Gastroesophageal sphincter (tissue), 4 donors: Measurements from ENCODE around the gene SF3B5. TPM values are rescaled to one million over a fixed set of nuclear protein-coding genes. Genes with fewer than 3 reads are reported as not detected.

Source experiments
- ATAC-seq: fragments of 150-250 bp; one replicate; pipeline ENCODE4 v1.9.1; 2016; ENCODE audit warnings: mild to moderate bottlenecking, moderate library complexity
- H3K27ac ChIP-seq, 4 donors: fragments of 200-600 bp; sonication (generic) in 3 of 4; 1 replicate in 3 of 4; 2 replicates in 1 of 4; pipeline ENCODE4 v1.5.1; 2016 to 2019
- H3K27me3 ChIP-seq: fragments of 200-600 bp; sonication (generic); one replicate; pipeline ENCODE4 v1.5.1; 2019
- H3K36me3 ChIP-seq, 2 donors: fragments of 200-600 bp; sonication (generic); one replicate each; pipeline ENCODE4 v1.5.1; 2019; ENCODE audit warnings: control low read depth in 1 of 2
- H3K4me1 ChIP-seq, 3 donors: fragments of 200-600 bp; sonication (generic); 1 replicate in 2 of 3; 2 replicates in 1 of 3; pipeline ENCODE4 v1.5.1; 2016 to 2019; ENCODE audit warnings: control low read depth in 2 of 3
- H3K4me3 ChIP-seq, 2 donors: fragments of 200-600 bp; sonication (generic); one replicate each; pipeline ENCODE4 v1.5.1; 2019; ENCODE audit warnings: mild to moderate bottlenecking in 1 of 2, moderate library complexity in 1 of 2
- H3K9me3 ChIP-seq, 3 donors: fragments of 200-600 bp; sonication (generic); one replicate each; pipeline ENCODE4 v1.5.1; 2017 to 2019; ENCODE audit warnings: control low read depth in 2 of 3
- EP300 ChIP-seq: sonication (generic); formaldehyde crosslinking; IDR thresholded peaks from one replicate; pipeline ENCODE4 v1.6.1; 2017; ENCODE audit warnings: antibody characterized with exemption, mild to moderate bottlenecking
- POLR2A ChIP-seq, 2 donors: fragments of 450-650 bp; IDR thresholded peaks; one replicate each; pipeline ENCODE4 v1.6.1; 2017; ENCODE audit warnings: antibody characterized with exemption in 2 of 2, mild to moderate bottlenecking in 2 of 2, moderate library complexity in 1 of 2
- POLR2AphosphoS5 ChIP-seq: sonication (generic); formaldehyde crosslinking; IDR thresholded peaks from one replicate; pipeline ENCODE4 v1.6.1; 2017; ENCODE audit warnings: antibody characterized with exemption
- WGBS, 2 donors: methylation state at CpG; one replicate each; pipeline ENCODE4 v1.1.5; 2018; ENCODE audit warnings: low coverage in 1 of 2; 5-methylcytosine and 5-hydroxymethylcytosine counted together
- total RNA-seq, 4 donors: library from RNA; depleted of rRNA; stranded (reverse); fragments of >200 nt; gene quantifications; one replicate each; pipeline ENCODE4 v1.1.0, GENCODE V29; 2016
- TF ChIP-seq, protein P1 (sequence below), 4 experiments: fragments of 200-600 bp in 2 of 4; fragments of 450-650 bp in 2 of 4; sonication (generic) in 1 of 4; IDR thresholded peaks; one replicate each; pipeline ENCODE4 v1.5.1; 2017 to 2019; ENCODE audit warnings: antibody characterized with exemption in 4 of 4, mild to moderate bottlenecking in 2 of 4, moderate library complexity in 2 of 4

The SF3B5 gene
- total RNA-seq, 4 donors from 2014 or later = 102 to 123 (median 116) TPM

DNA sequence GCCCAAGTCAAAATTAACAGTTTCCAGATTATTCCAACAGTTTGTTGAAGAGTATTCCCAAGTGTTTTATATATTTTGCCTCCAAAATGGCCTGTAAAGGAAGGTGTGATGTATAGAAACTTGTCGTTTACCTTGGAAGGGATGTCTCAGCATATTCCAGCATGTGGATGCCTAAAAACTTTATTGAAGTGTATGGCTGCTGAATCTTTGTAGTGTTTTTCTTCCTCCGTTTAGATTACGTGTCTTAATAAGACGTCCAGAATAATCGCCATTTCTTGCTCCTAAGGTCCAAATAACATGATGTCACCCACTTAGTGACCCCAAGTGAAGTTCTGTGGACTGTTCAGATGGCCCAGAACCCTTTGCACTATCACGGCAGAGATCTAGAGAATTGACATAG, 18.0 kb upstream of the SF3B5 start:
- WGBS, 2 donors = 84 to 88% methylated on average over 6 of the region's 6 CpGs
- Histone ChIP-seq H3K9me3 (no peaks in the 10 kb centered on the region), H3K27me3 (no peaks in the 10 kb centered on the region), H3K4me3 (no peak overlapping the region), H3K4me1 (no peaks in the 10 kb centered on the region), H3K27ac (no peak overlapping the region), H3K36me3 (no peaks in the 10 kb centered on the region)
- ATAC-seq = no peak
- TF ChIP-seq, protein P1, sequence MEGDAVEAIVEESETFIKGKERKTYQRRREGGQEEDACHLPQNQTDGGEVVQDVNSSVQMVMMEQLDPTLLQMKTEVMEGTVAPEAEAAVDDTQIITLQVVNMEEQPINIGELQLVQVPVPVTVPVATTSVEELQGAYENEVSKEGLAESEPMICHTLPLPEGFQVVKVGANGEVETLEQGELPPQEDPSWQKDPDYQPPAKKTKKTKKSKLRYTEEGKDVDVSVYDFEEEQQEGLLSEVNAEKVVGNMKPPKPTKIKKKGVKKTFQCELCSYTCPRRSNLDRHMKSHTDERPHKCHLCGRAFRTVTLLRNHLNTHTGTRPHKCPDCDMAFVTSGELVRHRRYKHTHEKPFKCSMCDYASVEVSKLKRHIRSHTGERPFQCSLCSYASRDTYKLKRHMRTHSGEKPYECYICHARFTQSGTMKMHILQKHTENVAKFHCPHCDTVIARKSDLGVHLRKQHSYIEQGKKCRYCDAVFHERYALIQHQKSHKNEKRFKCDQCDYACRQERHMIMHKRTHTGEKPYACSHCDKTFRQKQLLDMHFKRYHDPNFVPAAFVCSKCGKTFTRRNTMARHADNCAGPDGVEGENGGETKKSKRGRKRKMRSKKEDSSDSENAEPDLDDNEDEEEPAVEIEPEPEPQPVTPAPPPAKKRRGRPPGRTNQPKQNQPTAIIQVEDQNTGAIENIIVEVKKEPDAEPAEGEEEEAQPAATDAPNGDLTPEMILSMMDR (IDR thresholded peaks at IDR 0.05) = no peak
- no peak for TF ChIP-seq POLR2AphosphoS5
- no peak for TF ChIP-seq POLR2A (IDR thresholded peaks at IDR 0.05)
- no peak for TF ChIP-seq EP300

DNA sequence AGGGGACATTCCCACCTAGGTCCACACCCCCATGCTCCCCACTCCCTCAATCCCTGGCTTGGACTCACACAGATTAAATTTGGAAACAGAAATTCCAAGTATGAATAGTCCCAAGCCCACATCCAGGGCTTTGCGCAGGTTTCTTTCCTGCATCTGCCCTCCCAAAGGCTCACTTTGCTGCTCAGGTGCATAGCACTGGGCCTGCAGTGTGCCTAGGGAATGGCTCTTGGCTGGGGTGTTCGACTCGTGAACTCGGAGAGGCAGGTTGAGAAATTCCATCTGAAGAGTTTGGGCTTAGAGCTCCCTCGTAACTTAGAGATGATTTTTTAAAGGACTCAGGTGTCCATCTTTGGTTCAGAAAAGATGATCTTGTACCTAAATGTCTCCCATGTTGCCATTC, 14.8 kb upstream of the SF3B5 start:
- no peak overlapping the region for H3K4me3 ChIP-seq
- no peak overlapping the region for H3K27ac ChIP-seq
- no peak for TF ChIP-seq POLR2AphosphoS5
- no peak for TF ChIP-seq EP300
- TF ChIP-seq POLR2A (IDR thresholded peaks at IDR 0.05) = no peak
- WGBS, 2 donors = 83 to 86% methylated on average over 2 to 5 of the region's 5 CpGs
- no peak for ATAC-seq
- no peaks in the 10 kb centered on the region for H3K27me3 ChIP-seq
- no peaks in the 10 kb centered on the region for H3K9me3 ChIP-seq
- H3K36me3 ChIP-seq = no peaks in the 10 kb centered on the region
- no peaks in the 10 kb centered on the region for H3K4me1 ChIP-seq

DNA sequence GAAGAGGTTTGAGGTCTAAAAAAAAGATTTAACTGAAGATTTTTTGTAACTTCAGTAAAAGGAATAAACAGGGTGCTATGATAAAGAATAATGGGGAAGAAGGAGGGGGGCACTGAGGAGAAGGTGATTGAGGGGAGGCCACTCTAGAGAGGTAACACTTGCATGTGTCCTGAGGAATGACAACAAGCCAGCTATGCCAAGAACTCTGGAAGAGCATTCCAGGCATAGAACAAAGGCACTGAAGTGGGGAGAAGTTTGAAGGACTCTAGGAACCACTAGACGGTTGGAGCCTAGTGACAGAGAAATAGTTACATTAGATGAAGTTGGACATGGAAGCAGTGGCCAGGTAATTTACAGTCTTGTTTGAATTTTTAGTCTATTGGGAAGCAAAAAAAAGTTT, 10.8 kb upstream of the SF3B5 start:
- H3K4me1 ChIP-seq = no peaks in the 10 kb centered on the region
- no peak overlapping the region for H3K27ac ChIP-seq
- no peak overlapping the region for H3K4me3 ChIP-seq
- WGBS, 2 donors = 40 to 63% methylated on average over 1 of the region's 1 CpG
- H3K27me3 ChIP-seq = no peaks in the 10 kb centered on the region
- no peaks in the 10 kb centered on the region for H3K36me3 ChIP-seq
- no peak for ATAC-seq
- no peaks in the 10 kb centered on the region for H3K9me3 ChIP-seq
- TF ChIP-seq, protein P1 (IDR thresholded peaks at IDR 0.05) = no peak
- TF ChIP-seq POLR2A (IDR thresholded peaks at IDR 0.05) = no peak

DNA sequence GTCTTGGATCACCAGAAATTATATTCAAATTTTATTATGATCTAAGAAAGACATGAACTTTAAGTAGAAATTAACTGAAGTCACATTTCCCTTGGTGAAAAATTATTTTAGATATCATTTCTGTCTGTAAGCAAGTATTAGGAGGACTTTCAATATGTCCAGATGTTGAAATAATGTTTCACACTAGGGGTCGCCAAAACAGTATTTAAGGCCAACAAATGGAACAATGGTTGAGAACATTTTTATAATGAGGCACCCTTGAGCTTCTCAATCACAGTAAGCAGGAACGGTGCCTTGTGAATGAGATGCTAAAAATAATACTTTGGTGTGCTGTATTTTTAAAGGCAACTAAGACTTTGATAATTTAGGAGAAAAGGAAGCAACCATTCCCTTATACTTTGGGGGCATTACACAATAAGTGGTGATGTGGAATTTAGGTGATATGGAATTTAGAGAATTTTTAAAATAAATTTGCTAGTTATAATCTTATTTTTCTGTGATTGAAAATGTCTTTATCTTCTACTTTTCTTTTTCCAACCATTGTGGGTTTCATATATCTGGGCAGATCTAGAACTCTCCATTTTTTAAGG, 9.6 kb upstream of the SF3B5 start:
- Histone ChIP-seq H3K9me3 (no peaks in the 10 kb centered on the region), H3K27me3 (no peaks in the 10 kb centered on the region), H3K27ac (no peak overlapping the region), H3K4me1 (no peaks in the 10 kb centered on the region), H3K4me3 (no peak overlapping the region), H3K36me3 (no peaks in the 10 kb centered on the region)
- TF ChIP-seq, protein P1 (IDR thresholded peaks at IDR 0.05) = peak; percentile 54 to 74 (median 74)
- TF ChIP-seq POLR2AphosphoS5 (peak; percentile 16), POLR2A (IDR thresholded peaks at IDR 0.05) (no peak), EP300 (no peak)
- WGBS, 2 donors = 0% methylated on average over 2 of the region's 2 CpGs
- ATAC-seq = peak; percentile 50

DNA sequence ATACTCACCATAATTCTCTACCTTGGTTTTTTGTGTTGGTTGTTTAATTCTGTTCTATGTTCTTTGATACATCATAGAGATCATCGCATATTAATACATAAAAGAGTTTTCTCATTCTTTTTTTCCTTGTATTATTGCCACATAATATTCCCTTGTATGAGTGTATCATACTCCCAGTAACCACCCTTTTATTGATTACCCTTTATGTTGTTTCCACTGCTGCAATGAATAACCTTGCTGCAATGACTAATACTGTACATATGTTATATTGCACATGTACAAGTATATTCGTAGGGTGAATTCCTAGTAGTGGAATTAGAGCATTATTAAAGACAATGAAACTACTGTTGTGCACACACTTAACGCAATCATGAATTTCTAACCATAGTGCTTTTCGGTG, 9.1 kb upstream of the SF3B5 start:
- Histone ChIP-seq H3K4me1 (no peaks in the 10 kb centered on the region), H3K27me3 (no peaks in the 10 kb centered on the region), H3K27ac (no peak overlapping the region), H3K36me3 (no peaks in the 10 kb centered on the region), H3K9me3 (no peaks in the 10 kb centered on the region), H3K4me3 (no peak overlapping the region)
- ATAC-seq = no peak
- TF ChIP-seq, protein P1 (IDR thresholded peaks at IDR 0.05) = no peak
- TF ChIP-seq POLR2A (IDR thresholded peaks at IDR 0.05) (no peak), EP300 (no peak), POLR2AphosphoS5 (no peak)
- WGBS, 2 donors = 46 to 48% methylated on average over 4 of the region's 4 CpGs
